Epidermal melanocyte (primary cell): ENCODE measurements around the gene DSG2.

Experiments
- DNase-seq: peaks from one replicate; pipeline ENCODE4 v3.0.0; 2011; ENCODE audit warnings: low spot score; ENCODE audit not compliant: insufficient read length

DSG2 gene

GRCh38 chr18:31555971-31556747 lies 58.2 kb downstream of the DSG2 start:
- peak; percentile 57 for DNase-seq

- DNase-seq, result no peak
These were observed 59.5 kb downstream of the DSG2 start for GRCh38 chr18:31557446-31557845.

- DNase-seq, result no peak
These were observed 60.6 kb downstream of the DSG2 start for GRCh38 chr18:31558567-31558966.

- no peak for DNase-seq
These were observed 64.7 kb downstream of the DSG2 start for GRCh38 chr18:31562726-31563125.

GRCh38 chr18:31563778-31564177 lies 65.8 kb downstream of the DSG2 start:
- DNase-seq, result no peak

- DNase-seq, result no peak
These were observed 67.4 kb downstream of the DSG2 start for GRCh38 chr18:31565345-31565744.

- DNase-seq, result no peak
These were observed 68.0 kb downstream of the DSG2 start for GRCh38 chr18:31565782-31566512.

GRCh38 chr18:31566576-31567306 lies 68.8 kb downstream of the DSG2 start:
- no peak for DNase-seq

- DNase-seq, result no peak
These were observed 74.4 kb downstream of the DSG2 start for GRCh38 chr18:31572368-31572767.

GRCh38 chr18:31573051-31573450 lies 75.1 kb downstream of the DSG2 start:
- DNase-seq, result no peak

GRCh38 chr18:31574359-31574758 lies 76.4 kb downstream of the DSG2 start:
- DNase-seq, result no peak

- no peak for DNase-seq
These were observed 77.7 kb downstream of the DSG2 start for GRCh38 chr18:31575515-31576257.

GRCh38 chr18:31576670-31577069 lies 78.7 kb downstream of the DSG2 start:
- DNase-seq, result no peak

GRCh38 chr18:31577195-31577594 lies 79.2 kb downstream of the DSG2 start:
- DNase-seq, result no peak

GRCh38 chr18:31578126-31578525 lies 80.1 kb downstream of the DSG2 start:
- DNase-seq, result no peak

GRCh38 chr18:31579375-31579774 lies 81.4 kb downstream of the DSG2 start:
- DNase-seq, result no peak

GRCh38 chr18:31581498-31582197 lies 83.7 kb downstream of the DSG2 start:
- DNase-seq, result peak; percentile 57

- DNase-seq, result no peak
These were observed 85.3 kb downstream of the DSG2 start for GRCh38 chr18:31583185-31583854.

GRCh38 chr18:31585991-31586390 lies 88.0 kb downstream of the DSG2 start:
- DNase-seq, result no peak

- no peak for DNase-seq
These were observed 88.6 kb downstream of the DSG2 start for GRCh38 chr18:31586616-31587015.
